GM13976 (cell line): ENCODE data around the gene PHLDA1.

Experiments used
- DNase-seq: peaks from one replicate; pipeline ENCODE4 v3.0.0; 2012; ENCODE audit warnings: low spot score
- in situ Hi-C: fragments of 300-500 bp; cut with MboI; formaldehyde crosslinking; loops from one replicate; pipeline ENCODE4 v1.12.0; 2022; ENCODE audit warnings: low sequenced_read_pairs, mixed read lengths, inconsistent platforms; ENCODE audit not compliant: unreplicated experiment
- TF ChIP-seq, protein P1 (sequence below): IDR thresholded peaks from 2 replicates; pipeline ENCODE4 v1.5.1; 2012; ENCODE audit warnings: borderline replicate concordance, mild to moderate bottlenecking; ENCODE audit not compliant: insufficient read depth; ENCODE audit errors: extremely low read depth, missing control alignments, control extremely low read depth

PHLDA1 gene

DNA sequence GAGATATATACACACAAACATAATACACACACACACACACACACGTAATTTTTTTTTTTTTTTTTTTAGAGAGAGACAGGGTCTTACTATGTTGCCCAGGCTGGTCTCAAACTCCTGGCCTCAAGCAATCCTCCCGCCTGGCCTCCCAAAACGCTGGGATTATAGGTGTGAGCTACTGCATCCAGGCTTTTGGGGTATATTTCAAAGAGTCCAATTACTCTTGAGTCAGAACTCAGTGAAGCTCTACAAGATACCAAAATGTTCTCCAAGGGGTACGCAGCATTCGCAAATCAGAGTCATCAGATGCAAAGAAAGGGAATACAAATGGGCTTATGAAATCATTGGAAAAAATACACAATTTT, 54.0 kb downstream of the PHLDA1 start:
- in situ Hi-C loops, result no loop called here
- TF ChIP-seq, protein P1, sequence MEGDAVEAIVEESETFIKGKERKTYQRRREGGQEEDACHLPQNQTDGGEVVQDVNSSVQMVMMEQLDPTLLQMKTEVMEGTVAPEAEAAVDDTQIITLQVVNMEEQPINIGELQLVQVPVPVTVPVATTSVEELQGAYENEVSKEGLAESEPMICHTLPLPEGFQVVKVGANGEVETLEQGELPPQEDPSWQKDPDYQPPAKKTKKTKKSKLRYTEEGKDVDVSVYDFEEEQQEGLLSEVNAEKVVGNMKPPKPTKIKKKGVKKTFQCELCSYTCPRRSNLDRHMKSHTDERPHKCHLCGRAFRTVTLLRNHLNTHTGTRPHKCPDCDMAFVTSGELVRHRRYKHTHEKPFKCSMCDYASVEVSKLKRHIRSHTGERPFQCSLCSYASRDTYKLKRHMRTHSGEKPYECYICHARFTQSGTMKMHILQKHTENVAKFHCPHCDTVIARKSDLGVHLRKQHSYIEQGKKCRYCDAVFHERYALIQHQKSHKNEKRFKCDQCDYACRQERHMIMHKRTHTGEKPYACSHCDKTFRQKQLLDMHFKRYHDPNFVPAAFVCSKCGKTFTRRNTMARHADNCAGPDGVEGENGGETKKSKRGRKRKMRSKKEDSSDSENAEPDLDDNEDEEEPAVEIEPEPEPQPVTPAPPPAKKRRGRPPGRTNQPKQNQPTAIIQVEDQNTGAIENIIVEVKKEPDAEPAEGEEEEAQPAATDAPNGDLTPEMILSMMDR, result no peak
- no peak for DNase-seq

DNA sequence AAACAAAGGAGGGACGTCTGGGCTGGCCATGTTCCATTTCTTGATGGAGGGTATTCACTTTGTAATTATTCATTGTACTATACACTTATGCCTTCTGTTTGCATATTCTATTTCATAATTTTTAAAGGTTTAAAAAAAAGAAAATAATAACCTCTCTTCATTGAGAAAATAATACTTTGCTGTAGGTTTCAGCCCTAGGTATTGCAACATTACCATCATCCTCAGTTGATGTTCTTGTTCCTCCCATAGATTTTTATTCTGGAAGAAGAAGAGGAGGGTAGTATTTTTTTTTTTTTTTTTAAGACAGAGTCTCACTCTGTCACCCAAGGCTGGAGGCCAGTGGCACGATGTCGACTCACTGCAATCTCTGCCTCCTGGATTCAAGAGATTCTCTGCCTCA, 54.7 kb downstream of the PHLDA1 start:
- TF ChIP-seq, protein P1, result no peak
- in situ Hi-C loops, result no loop called here
- DNase-seq, result no peak

DNA sequence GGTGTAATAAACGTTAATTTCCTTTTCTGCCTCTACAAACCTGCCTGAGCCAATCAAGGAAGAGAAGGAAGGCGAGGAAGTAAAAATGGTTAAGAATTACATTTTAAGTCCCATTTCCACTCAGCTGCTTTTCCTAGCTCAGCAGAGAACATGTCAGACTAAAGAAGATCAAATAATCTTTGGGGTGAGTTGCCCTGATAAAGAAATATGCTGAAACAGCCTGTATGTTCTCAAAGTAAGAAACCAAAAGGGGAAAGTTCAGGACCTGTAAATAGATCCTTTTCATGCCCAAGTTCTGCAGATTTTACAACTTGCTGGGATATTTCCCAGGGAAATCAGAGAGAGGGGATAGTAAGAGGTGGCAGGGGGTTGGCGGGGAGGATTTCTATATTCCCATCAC, 55.5 kb downstream of the PHLDA1 start:
- TF ChIP-seq, protein P1, result no peak
- no peak for DNase-seq
- in situ Hi-C loops, result no loop called here

DNA sequence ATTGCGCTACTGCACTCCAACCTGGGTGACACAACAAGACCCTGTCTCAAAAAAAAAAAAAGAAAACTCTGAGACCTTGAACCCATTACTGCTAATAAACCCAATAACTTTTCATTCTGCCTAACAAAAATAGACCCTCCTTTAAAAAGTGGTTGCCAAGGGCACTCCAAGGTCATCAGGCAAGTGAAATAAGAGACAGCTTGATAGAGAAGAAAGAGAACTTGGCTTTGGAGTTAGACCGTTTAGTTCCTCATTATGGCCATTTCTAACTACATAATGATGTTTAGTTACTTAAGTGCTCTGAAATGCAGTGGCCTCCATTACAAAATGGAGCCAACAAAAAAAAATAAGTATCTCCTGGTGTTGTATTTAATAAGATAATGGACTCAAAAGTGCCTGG, 55.9 kb downstream of the PHLDA1 start:
- DNase-seq, result no peak
- TF ChIP-seq, protein P1, result no peak
- in situ Hi-C loops, result no loop called here
